SK-N-MC (cell line): ENCODE data around the gene CTSG.

Experiments used
- EZH2 ChIP-seq: fragments of 200-600 bp; sonication (generic); IDR thresholded peaks from one replicate; pipeline ENCODE4 v1.6.1; 2017; ENCODE audit warnings: antibody characterized with exemption
- POLR2AphosphoS5 ChIP-seq: IDR thresholded peaks from 2 replicates; pipeline ENCODE4 v1.6.1; 2012; ENCODE audit warnings: mild to moderate bottlenecking, low read depth, low read length, borderline replicate concordance

GRCh38 chr14:24578558-24578957 lies 2.5 kb upstream of the CTSG start:
- TF ChIP-seq POLR2AphosphoS5 (no peak), EZH2 (no peak)
